ENCODE data around the gene SYNE4. TPM values are rescaled to one million over a fixed set of nuclear protein-coding genes. Genes with fewer than 3 reads are reported as not detected.

SYNE4 gene
- total and polyA plus RNA-seq, 2 donors (not counting 1 experiment from before 2014, with no cell fraction given): 0.12 to 0.17 TPM

DNA sequence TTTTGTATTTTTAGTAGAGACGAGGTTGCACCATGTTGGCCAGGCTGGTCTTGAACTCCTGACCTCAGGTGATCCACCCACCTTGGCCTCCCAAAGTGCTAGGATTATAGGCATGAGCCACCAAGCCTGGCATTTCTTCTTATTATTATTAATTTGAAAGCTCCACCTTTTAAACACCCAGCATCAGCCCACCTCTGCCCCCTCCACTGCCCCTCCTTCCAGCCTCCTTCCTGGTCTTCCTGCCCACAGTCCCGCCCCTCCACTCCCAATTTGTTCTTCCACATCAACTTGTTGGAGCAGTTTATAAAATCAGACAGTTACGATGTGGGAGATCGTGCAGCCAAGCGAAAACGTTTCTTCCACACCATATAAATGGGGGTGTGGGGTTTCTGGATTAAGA lies 31.9 kb upstream of the SYNE4 start:
- H3K9me3 ChIP-seq (ENCODE audit: control insufficient read depth, insufficient read depth, low read depth, low read length): no peaks in the 10 kb centered on the region
- H3K4me3 ChIP-seq (replicated peaks in 1 of 4; ENCODE audit: control extremely low read depth in 1 of 4, insufficient read depth in 1 of 4, low read depth in 3 of 4, low read length in 4 of 4): no peak overlapping the region
- H2AFZ ChIP-seq (ENCODE audit: low read length): no peak overlapping the region
- no peaks in the 10 kb centered on the region for H3K27me3 ChIP-seq (ENCODE audit: control insufficient read depth, insufficient read depth, low read length)
- no peak overlapping the region for H3K9ac ChIP-seq (ENCODE audit: insufficient read depth, low read length)
- no peaks in the 10 kb centered on the region for H3K79me2 ChIP-seq (ENCODE audit: control insufficient read depth, insufficient read depth, low read length)
- no peak for DNase-seq (ENCODE audit: low read depth in 2 of 2)
- H3K36me3 ChIP-seq (ENCODE audit: control insufficient read depth, insufficient read depth, low read length): no peaks in the 10 kb centered on the region
- no peaks in the 10 kb centered on the region for H4K20me1 ChIP-seq (ENCODE audit: control insufficient read depth, extremely low read depth, insufficient read depth, low read length)
- H3K4me1 ChIP-seq (ENCODE audit: control insufficient read depth, extremely low read depth, insufficient read depth, low read length): peaks cover 8% of the 10 kb centered on the region
- no peak overlapping the region for H3K27ac ChIP-seq (ENCODE audit: insufficient read depth, low read length)
- TF ChIP-seq EZH2 (IDR thresholded peaks at IDR 0.05; ENCODE audit: low read length, missing control alignments): no peak
- no peak for TF ChIP-seq CTCF (conservative IDR thresholded peaks at IDR 0.05 in 1 of 2, IDR thresholded peaks at IDR 0.05 in 1 of 2; ENCODE audit: low read depth in 1 of 2, low read length in 2 of 2)
- H3K4me2 ChIP-seq (ENCODE audit: extremely low read depth, insufficient read depth, low read length): no peak overlapping the region

- Histone ChIP-seq H2AFZ (ENCODE audit: low read length) (peak within 1 kb of the TSS; percentile 95), H3K9ac (ENCODE audit: insufficient read depth, low read length) (peak within 1 kb of the TSS; percentile 39), H3K4me3 (replicated peaks in 1 of 4; ENCODE audit: control extremely low read depth in 1 of 4, insufficient read depth in 1 of 4, low read depth in 3 of 4, low read length in 4 of 4) (peak within 1 kb of the TSS; percentile 50 to 84 (median 64)), H3K27ac (ENCODE audit: insufficient read depth, low read length) (no peak within 1 kb of the TSS), H3K79me2 (ENCODE audit: control insufficient read depth, insufficient read depth, low read length) (no peaks in the 10 kb centered on the region), H3K4me1 (ENCODE audit: control insufficient read depth, extremely low read depth, insufficient read depth, low read length) (no peaks in the 10 kb centered on the region), H3K9me3 (ENCODE audit: control insufficient read depth, insufficient read depth, low read depth, low read length) (no peaks in the 10 kb centered on the region), H4K20me1 (ENCODE audit: control insufficient read depth, extremely low read depth, insufficient read depth, low read length) (no peaks in the 10 kb centered on the region), H3K27me3 (ENCODE audit: control insufficient read depth, insufficient read depth, low read length) (no peaks in the 10 kb centered on the region), H3K4me2 (ENCODE audit: extremely low read depth, insufficient read depth, low read length) (peak within 1 kb of the TSS; percentile 93), H3K36me3 (ENCODE audit: control insufficient read depth, insufficient read depth, low read length) (peaks cover 1% of the 10 kb centered on the region)
- DNase-seq (ENCODE audit: low read depth in 2 of 2): peak; percentile 59 to 63
- TF ChIP-seq CTCF (conservative IDR thresholded peaks at IDR 0.05 in 1 of 2, IDR thresholded peaks at IDR 0.05 in 1 of 2; ENCODE audit: low read depth in 1 of 2, low read length in 2 of 2) (no peak), EZH2 (IDR thresholded peaks at IDR 0.05; ENCODE audit: low read length, missing control alignments) (no peak)
Observed at GRCh38 chr19:36032251-36033104, 23.9 kb upstream of the SYNE4 start, which contains the start of gene CLIP3. TSS of gene CLIP3 (minus strand) at chr19:36032873. CDS start at chr19:36032357, 516 bp downstream.

DNA sequence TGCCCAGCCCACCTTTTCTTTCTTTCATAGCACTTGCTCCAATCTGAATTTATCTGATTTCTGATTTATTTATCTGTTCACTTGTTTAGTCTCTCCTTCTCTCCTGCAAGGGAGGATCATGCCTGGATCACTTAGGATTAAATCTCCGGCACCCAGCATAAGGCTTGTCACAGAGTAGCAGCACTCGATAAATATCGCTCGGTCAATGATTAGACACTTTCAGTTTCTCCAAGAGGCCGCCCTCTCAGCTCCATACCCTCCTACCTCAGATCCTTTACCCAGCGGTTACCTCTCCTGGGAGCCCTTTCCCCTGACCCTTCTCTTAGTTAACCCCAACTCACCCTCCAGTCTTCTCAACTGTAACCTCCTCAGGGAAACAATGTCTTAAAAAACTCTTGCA lies 22.7 kb upstream of the SYNE4 start:
- Histone ChIP-seq H3K9ac (ENCODE audit: insufficient read depth, low read length) (no peak overlapping the region), H3K4me2 (ENCODE audit: extremely low read depth, insufficient read depth, low read length) (no peak overlapping the region), H3K9me3 (ENCODE audit: control insufficient read depth, insufficient read depth, low read depth, low read length) (no peaks in the 10 kb centered on the region), H3K27me3 (ENCODE audit: control insufficient read depth, insufficient read depth, low read length) (no peaks in the 10 kb centered on the region), H3K27ac (ENCODE audit: insufficient read depth, low read length) (no peak overlapping the region), H2AFZ (ENCODE audit: low read length) (no peak overlapping the region), H4K20me1 (ENCODE audit: control insufficient read depth, extremely low read depth, insufficient read depth, low read length) (no peaks in the 10 kb centered on the region), H3K79me2 (ENCODE audit: control insufficient read depth, insufficient read depth, low read length) (no peaks in the 10 kb centered on the region), H3K4me3 (replicated peaks in 1 of 4; ENCODE audit: control extremely low read depth in 1 of 4, insufficient read depth in 1 of 4, low read depth in 3 of 4, low read length in 4 of 4) (peak overlapping the region in 1 of 4 experiments; percentile 84), H3K36me3 (ENCODE audit: control insufficient read depth, insufficient read depth, low read length) (peaks cover 9% of the 10 kb centered on the region), H3K4me1 (ENCODE audit: control insufficient read depth, extremely low read depth, insufficient read depth, low read length) (no peaks in the 10 kb centered on the region)
- TF ChIP-seq EZH2 (IDR thresholded peaks at IDR 0.05; ENCODE audit: low read length, missing control alignments): no peak
- no peak for TF ChIP-seq CTCF (conservative IDR thresholded peaks at IDR 0.05 in 1 of 2, IDR thresholded peaks at IDR 0.05 in 1 of 2; ENCODE audit: low read depth in 1 of 2, low read length in 2 of 2)
- no peak for DNase-seq (ENCODE audit: low read depth in 2 of 2)

Measured in fibroblast of lung (primary cell).